ENCODE results near the gene MLNR. TPM values are rescaled to one million over a fixed set of nuclear protein-coding genes. Genes with fewer than 3 reads are reported as not detected.

MLNR gene
- total and polyA plus RNA-seq, 9 of the 15 experiments (the other 6 are each of a cell fraction or from before 2014, with no cell fraction given) = not detected

DNA sequence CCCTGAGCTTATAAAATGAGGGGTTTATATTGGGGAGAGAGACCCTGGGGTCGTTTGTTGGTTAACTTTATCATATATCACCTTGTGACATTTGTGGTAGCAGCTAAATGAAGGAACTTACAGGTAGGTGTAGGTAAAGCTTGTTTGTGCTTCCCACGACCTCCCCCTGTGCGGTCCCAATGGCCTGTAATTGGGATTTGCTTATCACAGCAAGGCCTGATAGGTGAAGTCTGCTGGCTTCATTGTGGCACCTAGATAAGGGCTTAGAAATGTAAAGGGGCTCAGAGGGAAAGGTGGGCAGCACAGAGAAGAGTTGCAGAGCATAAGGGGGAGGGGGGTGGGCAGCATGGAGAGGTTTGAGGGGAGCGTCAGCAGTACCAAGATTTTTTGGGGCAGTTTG lies 35.5 kb upstream of the MLNR start:
- FAIRE-seq (no peak), DNase-seq (ENCODE audit: extremely low read depth in 1 of 4, low spot score in 3 of 4) (no peak), ATAC-seq (no peak)
- Histone ChIP-seq H2AFZ (ENCODE audit: low read depth, low read length) (no peak overlapping the region), H3K79me2 (ENCODE audit: control insufficient read depth, insufficient read depth, low read length) (no peaks in the 10 kb centered on the region), H3K27ac (ENCODE audit: extremely low read depth, low read depth, low read length) (no peak overlapping the region), H3K4me1 (replicated peaks in 1 of 2; ENCODE audit: control insufficient read depth in 2 of 2, insufficient read depth in 2 of 2, low read length in 2 of 2) (no peaks in the 10 kb centered on the region), H3K9me3 (replicated peaks; ENCODE audit: control insufficient read depth, insufficient read depth, low read depth, low read length) (no peaks in the 10 kb centered on the region), H3K9me1 (ENCODE audit: control insufficient read depth, insufficient read depth, low read length) (no peaks in the 10 kb centered on the region), H3K36me3 (ENCODE audit: control insufficient read depth, insufficient read depth, low read length) (peaks cover 36% of the 10 kb centered on the region; the same call in 2 of the 3 replicates), H3K4me3 (no peak overlapping the region), H3K9ac (ENCODE audit: insufficient read depth in 1 of 2, low read depth in 2 of 2, low read length in 2 of 2) (no peak overlapping the region), H3K4me2 (ENCODE audit: insufficient read depth, low read length) (no peak overlapping the region), H3K27me3 (ENCODE audit: control insufficient read depth in 2 of 2, insufficient read depth in 2 of 2, low read length in 2 of 2) (no peaks in the 10 kb centered on the region), H4K20me1 (replicated peaks; ENCODE audit: control insufficient read depth, insufficient read depth, low read length) (no peaks in the 10 kb centered on the region)
- 56% methylated on average over 4 of the region's 4 CpGs for WGBS (ENCODE audit: insufficient coverage, low coverage, missing lambda C conversion rate)
- in situ Hi-C loops (cut with MboI) (no loop called here), intact Hi-C loops (cut with micrococcal nuclease) (no loop called here)
- POLR2A ChIA-PET = no interaction called here
- BruUV-seq (replicated peaks) = no TSS peak
- CTCF ChIA-PET (ENCODE audit: low intra/inter-chr PET ratio) = no interaction called here
- TF ChIP-seq CBX5 (IDR thresholded peaks at IDR 0.05; ENCODE audit: borderline replicate concordance, low read depth) (no peak), L3MBTL2 (IDR thresholded peaks at IDR 0.05) (no peak), POLR2AphosphoS5 (IDR thresholded peaks at IDR 0.05; ENCODE audit: control insufficient read depth, insufficient read depth, low read depth, low read length) (no peak), GATAD2A (IDR thresholded peaks at IDR 0.05) (no peak), POLR2H (tag; IDR thresholded peaks at IDR 0.05; ENCODE audit: low read depth) (no peak), ELF4 (CRISPR knock-in tag; IDR thresholded peaks at IDR 0.05) (no peak), TCF7L2 (IDR thresholded peaks at IDR 0.05; ENCODE audit: low read depth, low read length) (no peak), HNRNPL (IDR thresholded peaks at IDR 0.05; ENCODE audit: low read depth, low read length) (no peak), ZC3H11A (IDR thresholded peaks at IDR 0.05; ENCODE audit: low read depth, low read length) (no peak), BCL6 (CRISPR knock-in tag; IDR thresholded peaks at IDR 0.05) (no peak), NCOA6 (IDR thresholded peaks at IDR 0.05) (no peak), RFX7 (CRISPR knock-in tag; IDR thresholded peaks at IDR 0.05) (no peak), CSDE1 (IDR thresholded peaks at IDR 0.05) (no peak), DIDO1 (tag; IDR thresholded peaks at IDR 0.05; ENCODE audit: low read depth) (no peak)
